Measurements from ENCODE around the gene DPP4. TPM values are rescaled to one million over a fixed set of nuclear protein-coding genes. Genes with fewer than 3 reads are reported as not detected.

Gene DPP4
- total and polyA plus RNA-seq, 2 of the 4 experiments (the other 2 are of a cell fraction), result 13.2 to 19.0 TPM

DNA sequence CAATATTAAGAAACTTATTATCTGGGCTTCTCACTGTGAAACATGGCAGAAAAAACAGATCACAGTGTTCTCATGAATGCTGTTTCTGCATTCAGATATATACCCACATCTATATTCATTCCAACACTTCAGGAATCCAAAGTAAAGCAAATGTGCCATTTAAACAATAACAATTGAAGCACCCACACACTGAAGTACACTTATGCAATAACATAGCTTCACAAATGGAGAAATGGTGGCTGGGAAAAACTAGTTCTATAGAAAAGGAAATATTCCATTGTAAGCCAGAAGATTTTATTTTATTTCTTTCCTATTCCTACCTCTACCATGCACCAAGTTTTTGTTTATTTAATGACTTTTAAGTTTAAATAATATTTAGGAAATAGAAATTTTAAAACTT, 111.9 kb downstream of the DPP4 start:
- Histone ChIP-seq H2AK5ac (ENCODE audit: low read depth, low read length) (no peak overlapping the region), H2BK120ac (ENCODE audit: low read depth, low read length) (no peak overlapping the region), H3K9me1 (ENCODE audit: insufficient read depth, low read length) (peaks cover 2% of the 10 kb centered on the region; the same call in 1 of the 2 replicates), H2AFZ (replicated peaks; ENCODE audit: low read length, poor library complexity) (no peak overlapping the region), H3K27me3 (ENCODE audit: control insufficient read depth, insufficient read depth, low read length) (no peaks in the 10 kb centered on the region), H3K9me3 (ENCODE audit: control insufficient read depth, insufficient read depth, low read length) (no peaks in the 10 kb centered on the region), H4K20me1 (ENCODE audit: insufficient read depth, low read length) (no peaks in the 10 kb centered on the region), H3K56ac (ENCODE audit: extremely low read depth, insufficient read depth, low read length) (no peak overlapping the region), H3K79me1 (ENCODE audit: low read depth in 1 of 2, low read length in 2 of 2) (no peaks in the 10 kb centered on the region), H3K27ac (ENCODE audit: insufficient read depth, low read length) (no peak overlapping the region), H2BK20ac (ENCODE audit: low read depth, low read length) (no peak overlapping the region), H3K4me3 (ENCODE audit: insufficient read depth, low read depth, low read length) (no peak overlapping the region), H3K4ac (ENCODE audit: low read depth, low read length) (no peak overlapping the region), H3K14ac (replicated peaks; ENCODE audit: low read depth, low read length) (no peak overlapping the region), H3K4me2 (ENCODE audit: low read depth, low read length) (no peak overlapping the region), H3K9ac (ENCODE audit: low read depth, low read length) (no peak overlapping the region), H2AK9ac (replicated peaks; ENCODE audit: low read depth, low read length, poor library complexity) (no peak overlapping the region), H3K23ac (ENCODE audit: low read depth, low read length) (no peak overlapping the region), H2BK5ac (ENCODE audit: low read depth, low read length, poor library complexity, severe bottlenecking) (no peak overlapping the region), H4K5ac (ENCODE audit: low read depth, low read length) (no peak overlapping the region), H3K36me3 (ENCODE audit: control insufficient read depth, insufficient read depth, low read length) (no peaks in the 10 kb centered on the region), H2BK15ac (ENCODE audit: low read depth, low read length) (no peak overlapping the region), H3K4me1 (ENCODE audit: control insufficient read depth, insufficient read depth, low read length) (no peaks in the 10 kb centered on the region), H3K18ac (ENCODE audit: low read depth, low read length) (no peak overlapping the region), H4K91ac (ENCODE audit: insufficient read depth, low read depth, low read length) (no peak overlapping the region), H4K8ac (ENCODE audit: low read depth in 2 of 2, low read length in 2 of 2) (no peak overlapping the region)
- dilution Hi-C loops (cut with HindIII; ENCODE audit: low sequenced_read_pairs, unreplicated experiment) (no loop called here), intact Hi-C loops (cut with micrococcal nuclease) (no loop called here), in situ Hi-C loops (cut with MboI; ENCODE audit: low sequenced_read_pairs) (no loop called here)
- no peak for TF ChIP-seq MXI1 (IDR thresholded peaks at IDR 0.05; ENCODE audit: borderline replicate concordance, low read depth, low read length)
- no peak for TF ChIP-seq MAFK (IDR thresholded peaks at IDR 0.05; ENCODE audit: low read depth, low read length)
- TF ChIP-seq RAD21 (IDR thresholded peaks at IDR 0.05; ENCODE audit: low read length), result no peak
- TF ChIP-seq CEBPB (IDR thresholded peaks at IDR 0.05; ENCODE audit: low read depth, low read length), result no peak
- no peak for TF ChIP-seq FOS (IDR thresholded peaks at IDR 0.05; ENCODE audit: low read depth, low read length)
- TF ChIP-seq RFX5 (IDR thresholded peaks at IDR 0.05; ENCODE audit: low read depth, low read length), result no peak
- TF ChIP-seq, protein P1, sequence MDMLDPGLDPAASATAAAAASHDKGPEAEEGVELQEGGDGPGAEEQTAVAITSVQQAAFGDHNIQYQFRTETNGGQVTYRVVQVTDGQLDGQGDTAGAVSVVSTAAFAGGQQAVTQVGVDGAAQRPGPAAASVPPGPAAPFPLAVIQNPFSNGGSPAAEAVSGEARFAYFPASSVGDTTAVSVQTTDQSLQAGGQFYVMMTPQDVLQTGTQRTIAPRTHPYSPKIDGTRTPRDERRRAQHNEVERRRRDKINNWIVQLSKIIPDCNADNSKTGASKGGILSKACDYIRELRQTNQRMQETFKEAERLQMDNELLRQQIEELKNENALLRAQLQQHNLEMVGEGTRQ (IDR thresholded peaks at IDR 0.05; ENCODE audit: low read depth, low read length), result no peak
- no peak for TF ChIP-seq BHLHE40 (IDR thresholded peaks at IDR 0.05; ENCODE audit: low read depth, low read length)
- TF ChIP-seq RCOR1 (IDR thresholded peaks at IDR 0.05; ENCODE audit: insufficient replicate concordance, low read length), result no peak
- TF ChIP-seq MAZ (IDR thresholded peaks at IDR 0.05; ENCODE audit: borderline replicate concordance, low read depth, low read length), result no peak
- TF ChIP-seq NFE2L2 (IDR thresholded peaks at IDR 0.05; ENCODE audit: low read depth, low read length), result no peak
- TF ChIP-seq, protein P2, sequence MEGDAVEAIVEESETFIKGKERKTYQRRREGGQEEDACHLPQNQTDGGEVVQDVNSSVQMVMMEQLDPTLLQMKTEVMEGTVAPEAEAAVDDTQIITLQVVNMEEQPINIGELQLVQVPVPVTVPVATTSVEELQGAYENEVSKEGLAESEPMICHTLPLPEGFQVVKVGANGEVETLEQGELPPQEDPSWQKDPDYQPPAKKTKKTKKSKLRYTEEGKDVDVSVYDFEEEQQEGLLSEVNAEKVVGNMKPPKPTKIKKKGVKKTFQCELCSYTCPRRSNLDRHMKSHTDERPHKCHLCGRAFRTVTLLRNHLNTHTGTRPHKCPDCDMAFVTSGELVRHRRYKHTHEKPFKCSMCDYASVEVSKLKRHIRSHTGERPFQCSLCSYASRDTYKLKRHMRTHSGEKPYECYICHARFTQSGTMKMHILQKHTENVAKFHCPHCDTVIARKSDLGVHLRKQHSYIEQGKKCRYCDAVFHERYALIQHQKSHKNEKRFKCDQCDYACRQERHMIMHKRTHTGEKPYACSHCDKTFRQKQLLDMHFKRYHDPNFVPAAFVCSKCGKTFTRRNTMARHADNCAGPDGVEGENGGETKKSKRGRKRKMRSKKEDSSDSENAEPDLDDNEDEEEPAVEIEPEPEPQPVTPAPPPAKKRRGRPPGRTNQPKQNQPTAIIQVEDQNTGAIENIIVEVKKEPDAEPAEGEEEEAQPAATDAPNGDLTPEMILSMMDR (conservative IDR thresholded peaks at IDR 0.05; ENCODE audit: low read depth, low read length), result no peak
- TF ChIP-seq SMC3 (IDR thresholded peaks at IDR 0.05; ENCODE audit: low read depth, low read length), result no peak
- DNase-seq (no peak), ATAC-seq (ENCODE audit: low read depth) (no peak)
- ChIA-PET CTCF (no interaction called here), POLR2A (ENCODE audit: unreplicated experiment) (no interaction called here)
- BruUV-seq (replicated peaks), result no TSS peak
